Measurements from ENCODE around the gene PLEKHA7.

DNA sequence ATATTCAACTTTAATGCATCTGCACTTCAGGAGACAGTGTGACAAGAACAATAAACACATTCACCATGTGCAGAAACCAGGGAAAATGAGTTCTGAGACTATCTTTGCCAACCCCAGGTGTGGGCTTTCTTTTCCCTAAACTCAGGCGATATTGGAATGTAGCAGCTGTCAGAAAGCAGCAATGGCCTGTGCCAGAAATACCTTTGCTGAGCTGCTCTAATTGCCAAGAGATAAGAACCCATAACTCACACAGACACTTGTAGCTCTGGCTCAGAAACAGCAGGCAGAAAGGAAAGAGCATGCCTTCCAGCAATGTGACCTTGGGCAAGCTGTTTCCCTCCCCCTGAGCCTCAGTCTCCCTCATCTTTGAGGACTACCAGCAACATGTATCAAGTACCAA is 77.6 kb downstream of the PLEKHA7 start:
- TF ChIP-seq, protein P1, sequence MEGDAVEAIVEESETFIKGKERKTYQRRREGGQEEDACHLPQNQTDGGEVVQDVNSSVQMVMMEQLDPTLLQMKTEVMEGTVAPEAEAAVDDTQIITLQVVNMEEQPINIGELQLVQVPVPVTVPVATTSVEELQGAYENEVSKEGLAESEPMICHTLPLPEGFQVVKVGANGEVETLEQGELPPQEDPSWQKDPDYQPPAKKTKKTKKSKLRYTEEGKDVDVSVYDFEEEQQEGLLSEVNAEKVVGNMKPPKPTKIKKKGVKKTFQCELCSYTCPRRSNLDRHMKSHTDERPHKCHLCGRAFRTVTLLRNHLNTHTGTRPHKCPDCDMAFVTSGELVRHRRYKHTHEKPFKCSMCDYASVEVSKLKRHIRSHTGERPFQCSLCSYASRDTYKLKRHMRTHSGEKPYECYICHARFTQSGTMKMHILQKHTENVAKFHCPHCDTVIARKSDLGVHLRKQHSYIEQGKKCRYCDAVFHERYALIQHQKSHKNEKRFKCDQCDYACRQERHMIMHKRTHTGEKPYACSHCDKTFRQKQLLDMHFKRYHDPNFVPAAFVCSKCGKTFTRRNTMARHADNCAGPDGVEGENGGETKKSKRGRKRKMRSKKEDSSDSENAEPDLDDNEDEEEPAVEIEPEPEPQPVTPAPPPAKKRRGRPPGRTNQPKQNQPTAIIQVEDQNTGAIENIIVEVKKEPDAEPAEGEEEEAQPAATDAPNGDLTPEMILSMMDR (IDR thresholded peaks at IDR 0.05; ENCODE audit: control extremely low read depth in 1 of 3, insufficient read depth in 1 of 3, low read depth in 1 of 3, low read length in 3 of 3) = no peak
- TF ChIP-seq GABPA (IDR thresholded peaks at IDR 0.05; ENCODE audit: borderline replicate concordance, insufficient read depth, low read length) = no peak
- TF ChIP-seq CHD2 (IDR thresholded peaks at IDR 0.05; ENCODE audit: low read length) = no peak
- TF ChIP-seq EP300 (IDR thresholded peaks at IDR 0.05; ENCODE audit: borderline replicate concordance in 1 of 2, low read depth in 2 of 2, low read length in 2 of 2) = no peak
- TF ChIP-seq EZH2 (IDR thresholded peaks at IDR 0.05; ENCODE audit: low read depth, low read length, severe bottlenecking) = no peak
- TF ChIP-seq POLR2A (IDR thresholded peaks at IDR 0.05; ENCODE audit: control extremely low read depth in 1 of 2, low read depth in 2 of 2, low read length in 2 of 2) = no peak
- no peak for TF ChIP-seq MAX (IDR thresholded peaks at IDR 0.05)
- TF ChIP-seq JUN (IDR thresholded peaks at IDR 0.05; ENCODE audit: low read depth, low read length) = no peak
- TF ChIP-seq BCL11A (IDR thresholded peaks at IDR 0.05; ENCODE audit: low read depth in 2 of 2, low read length in 2 of 2) = no peak
- no peak for TF ChIP-seq SP2 (IDR thresholded peaks at IDR 0.05; ENCODE audit: low read length)
- TF ChIP-seq CHD1 (IDR thresholded peaks at IDR 0.05; ENCODE audit: low read depth, low read length) = no peak
